ENCODE data around the gene PRH1.

Gene PRH1

GRCh38 chr12:10884086-10884725 lies at the start of gene PRH1:
Gene PRH1, minus strand, starts transcription at chr12:10884255. Its CDS starts 38 bp downstream, at chr12:10884217.
- no peak for FAIRE-seq

GRCh38 chr12:10928746-10929286 lies 44.8 kb upstream of the PRH1 start, which contains the start of gene PRH2:
Gene PRH2, plus strand, starts transcription at chr12:10929236. Its CDS starts 38 bp downstream, at chr12:10929274.
- no peak for FAIRE-seq

GRCh38 chr12:10926269-10926668 lies 42.2 kb upstream of the PRH1 start:
- no peak for FAIRE-seq

GRCh38 chr12:10919809-10920208 lies 35.8 kb upstream of the PRH1 start:
- FAIRE-seq: no peak

GRCh38 chr12:10910380-10910779 lies 26.3 kb upstream of the PRH1 start:
- no peak for FAIRE-seq

- no peak for FAIRE-seq
Observed at GRCh38 chr12:10909462-10909861, 25.4 kb upstream of the PRH1 start, which contains the start of gene TAS2R13. Gene TAS2R13, minus strand, starts transcription at chr12:10909562. Its CDS starts 264 bp downstream, at chr12:10909298.

GRCh38 chr12:10904686-10905085 lies 20.6 kb upstream of the PRH1 start:
- no peak for FAIRE-seq

- no peak for FAIRE-seq
Observed at GRCh38 chr12:10901427-10901826, 17.4 kb upstream of the PRH1 start.

GRCh38 chr12:10900972-10901371 lies 16.9 kb upstream of the PRH1 start:
- FAIRE-seq: no peak

GRCh38 chr12:10900530-10900929 lies 16.5 kb upstream of the PRH1 start:
- no peak for FAIRE-seq

GRCh38 chr12:10896854-10897253 lies 12.8 kb upstream of the PRH1 start:
- FAIRE-seq: no peak

GRCh38 chr12:10891937-10892336 lies 7.9 kb upstream of the PRH1 start:
- no peak for FAIRE-seq

GRCh38 chr12:10889226-10889625 lies 5.2 kb upstream of the PRH1 start:
- no peak for FAIRE-seq

- no peak for FAIRE-seq
Observed at GRCh38 chr12:10873378-10873777, 10.7 kb downstream of the PRH1 start.

- FAIRE-seq: no peak
Observed at GRCh38 chr12:10867381-10867780, 16.7 kb downstream of the PRH1 start.

- FAIRE-seq: no peak
Observed at GRCh38 chr12:10863512-10864218, 20.4 kb downstream of the PRH1 start.

- no peak for FAIRE-seq
Observed at GRCh38 chr12:10861366-10861765, 22.7 kb downstream of the PRH1 start.

- no peak for FAIRE-seq
Observed at GRCh38 chr12:10855807-10856206, 28.2 kb downstream of the PRH1 start.

- FAIRE-seq: no peak
Observed at GRCh38 chr12:10853776-10854175, 30.3 kb downstream of the PRH1 start.

- no peak for FAIRE-seq
Observed at GRCh38 chr12:10851243-10851858, 32.7 kb downstream of the PRH1 start.

GRCh38 chr12:10849425-10849878 lies 34.6 kb downstream of the PRH1 start, which contains the start of gene PRR4:
Gene PRR4, minus strand, starts transcription at chr12:10849475. Its CDS starts 38 bp downstream, at chr12:10849437.
- no peak for FAIRE-seq

- FAIRE-seq: no peak
Observed at GRCh38 chr12:10847744-10848143, 36.3 kb downstream of the PRH1 start.

GRCh38 chr12:10842862-10843261 lies 41.2 kb downstream of the PRH1 start:
- no peak for FAIRE-seq
